Progenitor cell of endocrine pancreas (in vitro differentiated cells): ENCODE results near the gene VAPA. TPM values are rescaled to one million over a fixed set of nuclear protein-coding genes. Genes with fewer than 3 reads are reported as not detected.

Experiments
- DNase-seq: peaks from one replicate; pipeline ENCODE4 v3.0.0; 2021; ENCODE audit warnings: low spot score; ENCODE audit not compliant: unreplicated experiment
- H3K27ac Mint-ChIP-seq: 2 replicates; pipeline ENCODE4 v1.8.0; 2021; ENCODE audit warnings: mild to moderate bottlenecking, moderate library complexity, mixed read lengths
- H3K27me3 Mint-ChIP-seq: 2 replicates; pipeline ENCODE4 v1.8.0; 2021; ENCODE audit warnings: mixed read lengths
- H3K36me3 Mint-ChIP-seq: 2 replicates; pipeline ENCODE4 v1.8.0; 2022; ENCODE audit warnings: mixed read lengths; ENCODE audit not compliant: insufficient read depth
- H3K4me1 Mint-ChIP-seq: 2 replicates; pipeline ENCODE4 v1.8.0; 2021; ENCODE audit warnings: low read depth, mixed read lengths
- H3K4me3 Mint-ChIP-seq: 2 replicates; pipeline ENCODE4 v1.8.0; 2021; ENCODE audit warnings: low read depth, mild to moderate bottlenecking, moderate library complexity, mixed read lengths
- H3K9me3 Mint-ChIP-seq: 2 replicates; pipeline ENCODE4 v1.8.0; 2021; ENCODE audit warnings: low read depth, mixed read lengths
- CTCF ChIP-seq: fragments of 200-600 bp; sonication (generic); IDR thresholded peaks from one replicate; pipeline ENCODE4 v1.5.0; 2021; ENCODE audit warnings: antibody characterized with exemption, mild to moderate bottlenecking; ENCODE audit not compliant: unreplicated experiment
- total RNA-seq: library from RNA; stranded (reverse); gene quantifications from 2 replicates; pipeline ENCODE4 v1.2.1, GENCODE V29; 2021

The VAPA gene
- total RNA-seq, 1 donor from 2014 or later = 115 TPM

- no peaks in the 10 kb centered on the region for H3K27me3 Mint-ChIP-seq
- H3K4me1 Mint-ChIP-seq = peaks cover 2% of the 10 kb centered on the region
- no peak for DNase-seq
- H3K9me3 Mint-ChIP-seq = no peaks in the 10 kb centered on the region
- H3K27ac Mint-ChIP-seq = no peak overlapping the region
- TF ChIP-seq CTCF = no peak
- H3K36me3 Mint-ChIP-seq = peaks cover 19% of the 10 kb centered on the region
- no peak overlapping the region for H3K4me3 Mint-ChIP-seq
Observed at GRCh38 chr18:9950289-9951016, 36.6 kb downstream of the VAPA start.

- DNase-seq = no peak
- Mint-ChIP-seq H3K27ac (peak overlapping the region; percentile 73), H3K4me3 (no peak overlapping the region), H3K9me3 (no peaks in the 10 kb centered on the region), H3K4me1 (peaks cover 2% of the 10 kb centered on the region), H3K36me3 (peaks cover 14% of the 10 kb centered on the region), H3K27me3 (no peaks in the 10 kb centered on the region)
- peak; percentile 67 for TF ChIP-seq CTCF
Observed at GRCh38 chr18:9951022-9951859, 37.4 kb downstream of the VAPA start.

GRCh38 chr18:9952633-9953416 is 39.0 kb downstream of the VAPA start:
- no peak overlapping the region for H3K4me3 Mint-ChIP-seq
- peak overlapping the region; percentile 73 for H3K27ac Mint-ChIP-seq
- H3K9me3 Mint-ChIP-seq = no peaks in the 10 kb centered on the region
- TF ChIP-seq CTCF = no peak
- peaks cover 14% of the 10 kb centered on the region for H3K36me3 Mint-ChIP-seq
- H3K27me3 Mint-ChIP-seq = no peaks in the 10 kb centered on the region
- H3K4me1 Mint-ChIP-seq = peaks cover 2% of the 10 kb centered on the region
- DNase-seq = no peak

- no peaks in the 10 kb centered on the region for H3K27me3 Mint-ChIP-seq
- peak overlapping the region; percentile 1 for H3K27ac Mint-ChIP-seq
- DNase-seq = no peak
- H3K4me3 Mint-ChIP-seq = no peak overlapping the region
- H3K4me1 Mint-ChIP-seq = no peaks in the 10 kb centered on the region
- no peaks in the 10 kb centered on the region for H3K9me3 Mint-ChIP-seq
- H3K36me3 Mint-ChIP-seq = peaks cover 2% of the 10 kb centered on the region
- TF ChIP-seq CTCF = no peak
Observed at GRCh38 chr18:9958861-9959399, 45.1 kb downstream of the VAPA start.

GRCh38 chr18:9959564-9959963 is 45.7 kb downstream of the VAPA start:
- Mint-ChIP-seq H3K4me3 (no peak overlapping the region), H3K27ac (peak overlapping the region; percentile 1), H3K4me1 (no peaks in the 10 kb centered on the region), H3K9me3 (no peaks in the 10 kb centered on the region), H3K36me3 (no peaks in the 10 kb centered on the region), H3K27me3 (no peaks in the 10 kb centered on the region)
- no peak for DNase-seq
- TF ChIP-seq CTCF = no peak
